ENCODE measurements around the gene OPCML.

OPCML gene

GRCh38 chr11:133238495-133238894, 293.8 kb downstream of the OPCML start:
- no peak for DNase-seq (ENCODE audit: low read depth in 1 of 2, low spot score in 1 of 2)

DNA sequence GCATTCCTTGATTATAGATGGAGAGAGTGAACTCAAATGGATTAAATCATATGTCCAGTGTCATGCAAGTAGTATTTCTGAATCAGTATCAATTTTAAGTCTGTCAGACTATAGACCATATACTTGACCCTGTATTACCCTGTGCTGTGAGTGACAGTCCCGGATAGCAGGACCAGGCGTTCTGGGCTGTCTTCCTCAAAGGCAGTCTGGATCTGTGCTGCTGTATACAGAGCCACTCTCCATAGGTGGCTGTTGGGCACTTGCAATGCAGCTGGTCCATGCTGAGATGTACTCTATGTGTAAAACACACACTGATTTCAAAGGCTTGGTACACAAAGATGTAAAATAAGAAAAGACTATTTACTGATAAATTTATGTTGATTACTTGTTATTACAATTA, 294.3 kb downstream of the OPCML start:
- DNase-seq (ENCODE audit: low read depth in 1 of 2, low spot score in 1 of 2), result no peak

DNA sequence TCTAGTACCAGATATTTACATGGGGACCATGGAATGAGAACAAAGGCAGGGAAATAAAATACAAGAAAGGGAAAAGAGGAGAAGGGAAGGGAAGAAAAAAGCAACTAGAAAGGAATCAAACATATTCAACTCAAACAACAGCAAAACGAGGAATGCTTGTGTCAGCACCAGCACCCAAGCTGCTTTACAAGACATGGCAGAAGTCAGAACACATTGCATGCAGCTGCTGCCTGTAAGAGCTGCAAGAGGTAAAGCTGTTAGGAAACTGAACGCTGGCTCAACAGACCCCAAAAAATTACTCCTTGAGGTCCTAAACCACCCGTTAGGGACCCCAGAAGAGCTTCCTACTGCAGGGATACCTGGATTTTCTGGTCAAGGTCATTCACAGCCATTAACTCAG, 296.9 kb downstream of the OPCML start:
- no peak for DNase-seq (ENCODE audit: low read depth in 1 of 2, low spot score in 1 of 2)

- no peak for DNase-seq (ENCODE audit: low read depth in 1 of 2, low spot score in 1 of 2)
Measured at GRCh38 chr11:133234883-133235282, 297.4 kb downstream of the OPCML start.

DNA sequence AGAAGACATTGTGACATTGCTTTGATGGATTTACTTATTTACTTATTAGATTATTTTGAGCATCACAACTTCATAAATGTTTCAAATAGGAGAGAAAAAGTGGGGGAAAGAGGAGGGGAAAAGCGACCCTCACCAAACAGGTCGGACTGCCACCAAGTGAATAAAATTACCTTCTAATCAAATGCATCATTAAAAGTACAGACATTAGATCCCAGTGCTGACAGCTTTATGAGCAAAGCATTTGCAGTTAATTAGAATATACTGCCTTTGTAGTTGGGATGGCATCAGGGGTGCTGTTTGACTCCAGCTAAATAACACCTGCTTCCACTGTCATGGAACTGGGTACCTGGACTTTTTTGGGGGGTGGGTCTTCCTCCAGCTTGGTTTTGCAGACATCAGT, 299.6 kb downstream of the OPCML start:
- no peak for DNase-seq (ENCODE audit: low read depth in 1 of 2, low spot score in 1 of 2)

DNA sequence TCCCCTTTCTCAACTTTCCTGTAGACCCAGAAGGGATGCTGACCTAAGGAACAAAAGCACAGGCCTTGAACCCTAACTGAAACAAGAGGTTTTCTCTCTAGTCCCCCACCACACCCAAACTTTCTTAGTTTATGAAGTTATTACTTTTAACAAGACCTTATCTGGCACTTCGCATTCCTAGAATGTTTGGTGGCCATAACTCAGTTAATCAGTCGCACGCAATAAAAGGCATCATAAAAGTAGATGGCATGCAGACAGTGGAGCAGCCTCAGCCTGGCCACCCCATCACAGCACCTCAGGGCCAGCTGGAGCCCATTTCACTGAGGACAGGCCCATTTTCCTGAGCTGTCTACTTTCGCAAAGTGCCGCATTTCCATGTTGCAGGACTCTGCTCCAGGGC, 301.9 kb downstream of the OPCML start:
- no peak for DNase-seq (ENCODE audit: low read depth in 1 of 2, low spot score in 1 of 2)

DNA sequence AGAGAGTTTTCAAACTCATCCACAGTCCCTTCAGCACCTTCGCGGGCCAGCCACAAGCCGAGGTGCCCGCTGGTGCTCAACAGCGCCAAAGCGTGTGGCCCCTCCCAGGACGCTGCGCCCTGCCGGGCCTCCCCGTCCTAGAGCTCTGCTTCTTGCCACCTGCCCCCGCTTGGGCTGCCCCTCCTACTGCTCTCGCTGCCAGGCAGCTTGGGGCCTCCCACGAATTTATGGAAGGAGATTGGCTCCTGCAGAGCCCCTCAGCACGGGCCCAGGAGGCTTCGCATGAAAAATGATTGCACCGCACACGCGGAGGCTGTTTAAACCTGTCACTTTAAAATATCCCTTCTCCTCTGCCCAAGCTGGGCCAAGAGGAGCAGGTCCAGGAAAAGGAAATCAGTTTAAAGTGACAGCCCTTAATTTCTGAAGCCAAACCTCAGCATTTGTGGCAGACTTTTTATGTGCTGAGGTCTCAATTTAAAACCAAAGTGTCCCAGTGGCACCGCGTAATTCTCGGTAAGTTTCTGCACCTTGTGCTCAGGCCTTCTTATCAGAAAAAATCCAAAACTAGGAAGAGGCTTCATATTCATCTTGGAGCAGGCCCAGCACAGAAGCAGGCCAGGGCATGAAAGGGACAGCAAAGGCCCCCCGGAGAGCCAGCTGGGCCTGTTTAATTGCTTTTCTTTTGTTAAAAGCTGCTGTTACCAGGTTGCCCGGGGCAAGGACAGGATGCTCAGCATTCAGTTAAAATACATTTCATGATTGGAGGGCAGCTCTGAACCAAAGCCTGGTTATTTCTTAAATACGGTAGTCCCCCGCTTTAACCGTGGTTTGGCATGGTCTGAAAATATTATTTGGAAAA, 303.6 kb downstream of the OPCML start:
- no peak for DNase-seq (ENCODE audit: low read depth in 1 of 2, low spot score in 1 of 2)

DNA sequence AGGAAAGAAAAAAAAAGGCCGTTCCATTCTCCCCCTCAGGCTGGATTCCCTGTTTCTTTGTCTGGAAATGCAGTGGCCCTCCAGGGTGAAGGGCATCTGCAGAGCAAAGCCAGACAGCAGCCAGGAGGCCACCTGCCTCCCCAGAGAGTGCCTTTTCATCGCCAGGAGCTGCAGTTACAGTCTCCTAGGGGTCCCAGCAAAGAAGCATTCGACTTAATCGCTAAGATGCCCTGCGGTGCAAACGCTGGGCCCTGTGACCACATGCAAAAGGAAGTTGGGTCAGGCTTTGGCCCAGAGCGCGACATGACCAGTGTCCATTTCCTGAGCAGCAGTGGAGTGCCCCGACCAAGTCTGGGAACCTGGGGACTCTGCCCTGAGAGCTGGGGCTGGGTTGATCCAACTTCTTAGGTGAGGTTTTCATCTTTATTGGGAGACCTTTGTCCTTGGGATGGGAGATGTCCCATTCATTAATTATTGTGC, 304.6 kb downstream of the OPCML start:
- no peak for DNase-seq (ENCODE audit: low read depth in 1 of 2, low spot score in 1 of 2)

GRCh38 chr11:133224271-133224670, 308.0 kb downstream of the OPCML start:
- DNase-seq (ENCODE audit: low read depth in 1 of 2, low spot score in 1 of 2), result no peak

GRCh38 chr11:133222425-133223330, 309.6 kb downstream of the OPCML start:
- DNase-seq (ENCODE audit: low read depth in 1 of 2, low spot score in 1 of 2), result no peak

DNA sequence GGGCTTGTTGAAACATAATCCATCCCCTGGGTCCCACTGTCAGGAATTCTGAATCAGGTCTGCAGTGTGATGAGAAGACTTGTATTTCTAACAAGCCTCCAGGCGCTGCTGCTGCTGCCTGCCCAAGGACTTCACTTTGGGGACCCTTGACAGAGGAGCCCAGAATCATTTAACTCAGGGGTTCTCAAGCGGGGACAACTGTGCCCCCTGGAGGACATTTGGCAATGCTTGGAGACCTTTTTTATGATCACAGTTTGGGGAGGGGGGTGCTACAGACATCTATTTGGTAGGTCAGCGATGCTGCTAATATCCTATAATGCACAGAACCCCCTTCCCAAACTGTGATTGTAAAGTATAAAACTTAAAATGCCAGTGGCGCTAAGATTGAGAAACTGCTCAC, 312.8 kb downstream of the OPCML start:
- DNase-seq (ENCODE audit: low read depth in 1 of 2, low spot score in 1 of 2), result no peak

DNA sequence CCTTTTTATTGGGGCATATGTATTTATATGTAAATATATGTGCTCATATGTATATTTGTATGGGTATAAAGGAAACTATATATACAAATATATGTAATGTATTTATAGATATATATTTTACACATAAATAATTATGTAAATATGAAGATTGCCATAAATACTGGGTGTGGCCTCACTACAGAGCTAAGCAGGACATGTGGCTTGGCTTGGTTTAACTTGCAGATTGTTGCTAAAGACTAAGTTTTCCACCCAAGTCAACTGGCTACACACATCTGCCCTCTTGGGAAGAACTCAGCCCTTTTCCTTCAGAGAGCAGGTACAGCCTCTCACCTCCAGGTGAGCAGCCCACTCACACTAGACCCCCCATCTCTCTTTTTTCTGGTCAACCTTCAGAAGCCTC, 315.5 kb downstream of the OPCML start:
- DNase-seq (ENCODE audit: low read depth in 1 of 2, low spot score in 1 of 2), result no peak

- no peak for DNase-seq (ENCODE audit: low read depth in 1 of 2, low spot score in 1 of 2)
Measured at GRCh38 chr11:133215596-133216230, 316.6 kb downstream of the OPCML start.

- no peak for DNase-seq (ENCODE audit: low read depth in 1 of 2, low spot score in 1 of 2)
Measured at GRCh38 chr11:133214646-133215045, 317.7 kb downstream of the OPCML start.

DNA sequence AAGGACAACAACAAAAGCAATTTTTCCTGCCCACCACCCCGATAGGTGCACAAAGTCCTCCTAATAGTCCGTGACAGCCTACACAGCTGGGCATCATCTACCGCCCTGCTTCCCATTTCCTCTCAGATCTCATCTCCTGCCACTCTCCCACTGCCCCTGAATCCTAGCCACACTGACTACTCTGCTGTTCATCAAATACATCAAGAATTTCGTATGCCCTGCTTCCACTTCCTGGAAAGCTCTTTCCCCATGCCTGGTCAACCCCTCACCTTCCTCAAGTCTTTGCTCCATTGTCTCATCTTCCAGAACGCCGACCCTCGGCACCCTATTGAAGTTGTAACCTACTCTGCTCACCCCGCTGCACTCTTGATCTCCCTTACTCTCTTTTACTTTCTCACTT, 320.1 kb downstream of the OPCML start:
- DNase-seq (ENCODE audit: low read depth in 1 of 2, low spot score in 1 of 2), result no peak

DNA sequence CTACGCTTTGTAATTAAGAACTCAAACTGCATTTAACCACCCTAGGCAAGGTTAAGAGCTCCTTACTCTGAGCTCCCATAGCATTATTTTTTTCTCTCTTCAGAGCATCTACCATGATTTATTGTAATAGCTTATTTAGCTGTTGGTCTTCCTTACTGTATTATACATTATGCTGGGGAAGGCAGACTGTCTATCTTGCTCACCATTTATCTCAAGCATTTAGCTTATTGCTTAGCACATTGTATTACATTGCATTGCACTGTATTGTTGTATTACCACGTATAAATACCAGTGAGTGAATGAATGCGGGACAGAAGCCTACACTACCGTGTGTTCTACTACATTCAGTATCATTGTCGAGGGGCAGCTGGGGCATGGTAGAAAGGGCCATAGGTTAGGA, 324.3 kb downstream of the OPCML start:
- no peak for DNase-seq (ENCODE audit: low read depth in 1 of 2, low spot score in 1 of 2)

DNA sequence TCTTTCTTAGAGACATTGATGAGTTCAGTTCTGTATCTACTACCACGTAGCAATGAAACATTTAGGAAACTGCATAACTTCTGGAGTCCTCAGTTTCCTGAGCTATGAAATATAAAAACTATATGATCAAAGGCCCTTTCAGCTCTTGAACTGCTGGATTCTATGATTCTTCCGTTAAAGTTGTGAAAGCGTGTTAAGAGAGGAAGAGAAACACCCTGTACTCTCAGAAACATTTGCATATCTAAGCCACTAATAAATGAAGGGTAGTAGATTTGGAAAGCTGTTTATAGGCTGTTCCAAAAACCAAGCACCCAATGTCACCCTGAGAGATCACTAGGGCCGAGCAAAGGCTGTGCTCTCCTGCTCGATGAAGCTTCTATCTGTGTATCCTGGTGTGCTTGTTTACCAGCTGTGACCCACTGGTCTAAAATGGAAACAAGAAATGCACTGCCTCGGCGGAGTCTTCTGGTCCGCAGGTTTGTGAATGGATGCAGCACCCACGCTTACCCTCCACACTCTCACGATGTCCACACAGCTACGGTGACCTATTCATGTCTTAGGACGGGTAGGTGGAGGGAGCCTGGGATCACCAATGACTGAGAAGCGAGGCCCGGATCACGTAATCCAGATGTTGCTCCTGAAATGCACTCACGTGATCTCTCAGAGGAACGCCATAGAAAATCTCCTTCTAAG, 325.8 kb downstream of the OPCML start:
- no peak for DNase-seq (ENCODE audit: low read depth in 1 of 2, low spot score in 1 of 2)

DNA sequence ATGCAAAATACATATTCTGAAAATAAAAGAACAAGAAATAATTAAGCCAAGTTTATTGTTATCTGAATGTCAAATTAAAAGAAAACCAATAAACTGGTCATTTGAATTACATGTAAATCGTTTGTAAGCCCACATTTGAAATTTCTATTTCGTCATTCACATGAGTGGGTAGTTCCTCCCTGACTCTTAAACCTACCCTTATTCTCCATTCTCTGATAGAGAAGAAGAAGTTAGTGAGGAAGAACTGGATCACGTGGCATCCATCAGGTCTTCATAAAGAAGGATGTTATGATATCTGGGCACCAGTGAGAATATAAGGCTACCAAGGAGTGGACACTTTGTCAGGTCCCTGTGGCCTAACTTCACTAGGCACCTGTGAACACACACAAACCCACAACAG, 328.1 kb downstream of the OPCML start:
- DNase-seq (ENCODE audit: low read depth in 1 of 2, low spot score in 1 of 2), result no peak

- no peak for DNase-seq (ENCODE audit: low read depth in 1 of 2, low spot score in 1 of 2)
Measured at GRCh38 chr11:133202816-133203215, 329.5 kb downstream of the OPCML start.

DNA sequence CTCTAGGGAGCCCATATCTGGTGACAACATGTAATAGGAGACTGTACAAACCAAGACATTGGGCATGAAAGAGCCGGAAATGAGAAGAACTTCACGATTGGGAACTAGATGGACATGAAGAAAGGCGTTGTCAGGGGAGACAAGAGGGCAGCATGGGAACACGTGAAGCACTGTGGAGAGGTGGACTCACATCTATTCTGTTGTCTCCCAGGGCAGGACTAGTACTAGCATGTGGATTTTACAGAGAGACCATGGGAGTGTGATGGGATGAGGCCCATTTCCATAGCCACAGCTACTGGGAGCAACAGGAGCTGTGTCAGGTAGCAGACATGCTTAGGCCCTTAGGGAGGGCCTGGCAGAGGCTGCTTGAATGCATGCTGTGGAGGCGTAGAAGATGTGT, 333.9 kb downstream of the OPCML start:
- DNase-seq (ENCODE audit: low read depth in 1 of 2, low spot score in 1 of 2), result no peak

DNA sequence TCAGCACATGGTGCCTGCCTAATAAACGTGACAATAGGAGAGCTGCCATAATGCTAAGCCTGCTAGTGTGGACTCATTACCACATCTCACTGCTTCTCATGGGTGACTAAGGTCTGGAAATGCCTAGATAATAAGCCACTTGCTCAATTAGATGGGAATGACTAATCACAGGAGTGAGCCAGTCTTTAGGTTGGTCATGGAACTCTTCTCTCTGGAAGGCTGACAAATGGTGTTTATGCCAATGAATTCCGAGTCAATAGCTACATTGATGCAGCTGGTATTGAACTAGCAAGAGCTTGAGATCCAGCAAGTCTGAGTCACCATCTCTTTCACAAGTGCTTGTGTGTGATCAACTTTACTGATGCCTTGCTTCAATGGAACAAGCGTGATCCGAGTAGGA, 334.9 kb downstream of the OPCML start:
- DNase-seq (ENCODE audit: low read depth in 1 of 2, low spot score in 1 of 2), result no peak

All from stimulated activated CD4-positive, alpha-beta T cell treated with anti-CD3 and anti-CD28 coated beads, Interleukin-15, amount 100 ng/mL, for 1 hour (primary cell).